WTC11 (cell line): ENCODE results near the gene SLC49A3. TPM values are rescaled to one million over a fixed set of nuclear protein-coding genes. Genes with fewer than 3 reads are reported as not detected.

Source experiments
- ATAC-seq: fragments of 200-7000 bp; cut with Tn5 transposase; 2 replicates; pipeline ENCODE4 v1.10.0; 2021; ENCODE audit warnings: mild to moderate bottlenecking, moderate library complexity
- Bru-seq: library from RNA; stranded (reverse); fragments of 400-500 nt; gene quantifications from one replicate; lab custom pipeline; 2021; lab: Mats Ljungman, UMichigan
- CTCF ChIA-PET: fragments of 300-600 bp; sonication (Branson Sonifier 250); formaldehyde crosslinking; loops from one replicate; lab custom pipeline; 2021; ENCODE audit warnings: antibody characterized with exemption; lab: Charles Lee
- POLR2A ChIA-PET: fragments of 350-600 bp; sonication (Branson Sonifier 250); formaldehyde crosslinking; loops from one replicate; lab custom pipeline; 2021; ENCODE audit warnings: antibody characterized with exemption; lab: Charles Lee
- DNase-seq: peaks from one replicate; pipeline ENCODE4 v3.0.0; 2021; ENCODE audit warnings: low spot score
- H3K27ac Mint-ChIP-seq: 2 replicates; pipeline ENCODE4 v1.8.0; 2021; ENCODE audit warnings: mixed read lengths
- H3K27me3 Mint-ChIP-seq: 2 replicates; pipeline ENCODE4 v1.8.0; 2021; ENCODE audit warnings: low read depth, mild to moderate bottlenecking, moderate library complexity, mixed read lengths
- H3K36me3 Mint-ChIP-seq: 2 replicates; pipeline ENCODE4 v1.8.0; 2021; ENCODE audit warnings: mixed read lengths
- H3K4me1 Mint-ChIP-seq: 2 replicates; pipeline ENCODE4 v1.8.0; 2022; ENCODE audit warnings: mixed read lengths
- H3K4me3 Mint-ChIP-seq: 2 replicates; pipeline ENCODE4 v1.8.0; 2021; ENCODE audit warnings: mild to moderate bottlenecking, moderate library complexity, mixed read lengths
- H3K9me3 Mint-ChIP-seq: 2 replicates; pipeline ENCODE4 v1.8.0; 2021; ENCODE audit warnings: mixed read lengths
- ARID4B ChIP-seq: sonication (generic); formaldehyde crosslinking; IDR thresholded peaks from 2 replicates; pipeline ENCODE4 v1.8.0; 2023; ENCODE audit warnings: missing genetic modification reagents, mild to moderate bottlenecking, borderline replicate concordance
- ATF2 ChIP-seq: sonication (generic); formaldehyde crosslinking; IDR thresholded peaks from 2 replicates; pipeline ENCODE4 v1.8.1; 2022; ENCODE audit warnings: low read depth, missing genetic modification reagents, borderline replicate concordance
- ATF6 ChIP-seq: sonication (generic); formaldehyde crosslinking; IDR thresholded peaks from 2 replicates; pipeline ENCODE4 v1.8.1; 2023; ENCODE audit warnings: mild to moderate bottlenecking, missing genetic modification reagents
- CREM ChIP-seq: sonication (generic); formaldehyde crosslinking; IDR thresholded peaks from 2 replicates; pipeline ENCODE4 v1.8.1; 2022; ENCODE audit warnings: mild to moderate bottlenecking, missing genetic modification reagents, moderate library complexity
- E2F1 ChIP-seq: sonication (generic); formaldehyde crosslinking; IDR thresholded peaks from 2 replicates; pipeline ENCODE4 v1.8.0; 2022; ENCODE audit warnings: mild to moderate bottlenecking, missing genetic modification reagents
- ERG ChIP-seq: fragments of 250-450 bp; sonication (Bioruptor Pico); IDR thresholded peaks from 2 replicates; pipeline ENCODE4 v1.8.0; 2021; ENCODE audit warnings: mild to moderate bottlenecking
- ESRRA ChIP-seq: sonication (generic); formaldehyde crosslinking; IDR thresholded peaks from 2 replicates; pipeline ENCODE4 v1.8.1; 2022; ENCODE audit warnings: mild to moderate bottlenecking, missing genetic modification reagents, borderline replicate concordance
- FOXP1 ChIP-seq: sonication (generic); formaldehyde crosslinking; IDR thresholded peaks from 2 replicates; pipeline ENCODE4 v1.8.0; 2022; ENCODE audit warnings: missing genetic modification reagents, mild to moderate bottlenecking, moderate library complexity, borderline replicate concordance
- IRF1 ChIP-seq: sonication (generic); formaldehyde crosslinking; IDR thresholded peaks from 2 replicates; pipeline ENCODE4 v1.8.0; 2023; ENCODE audit warnings: missing genetic modification reagents
- JUN ChIP-seq: sonication (generic); formaldehyde crosslinking; IDR thresholded peaks from 2 replicates; pipeline ENCODE4 v1.8.0; 2023; ENCODE audit warnings: mild to moderate bottlenecking, missing genetic modification reagents
- NFATC4 ChIP-seq: fragments of 250-450 bp; sonication (Bioruptor Pico); IDR thresholded peaks from 2 replicates; pipeline ENCODE4 v1.9.0; 2021; ENCODE audit warnings: mild to moderate bottlenecking
- NFYB ChIP-seq: sonication (generic); formaldehyde crosslinking; conservative IDR thresholded peaks from 2 replicates; pipeline ENCODE4 v1.8.0; 2022; ENCODE audit warnings: low read depth, missing genetic modification reagents
- NR3C1 ChIP-seq: sonication (generic); formaldehyde crosslinking; conservative IDR thresholded peaks from 2 replicates; pipeline ENCODE4 v1.8.1; 2023; ENCODE audit warnings: low read depth, mild to moderate bottlenecking, missing genetic modification reagents
- TCF7 ChIP-seq: sonication (generic); formaldehyde crosslinking; IDR thresholded peaks from 2 replicates; pipeline ENCODE4 v1.8.0; 2022; ENCODE audit warnings: mild to moderate bottlenecking, low read depth, missing genetic modification reagents, moderate library complexity
- TP53 ChIP-seq: sonication (generic); formaldehyde crosslinking; IDR thresholded peaks from 2 replicates; pipeline ENCODE4 v1.8.1; 2023; ENCODE audit warnings: mild to moderate bottlenecking, missing genetic modification reagents
- USF2 ChIP-seq: sonication (generic); formaldehyde crosslinking; IDR thresholded peaks from 2 replicates; pipeline ENCODE4 v1.8.1; 2023; ENCODE audit warnings: mild to moderate bottlenecking, missing genetic modification reagents, moderate library complexity
- ZNF219 ChIP-seq: sonication (generic); formaldehyde crosslinking; IDR thresholded peaks from 2 replicates; pipeline ENCODE4 v1.8.0; 2023; ENCODE audit warnings: missing genetic modification reagents, mild to moderate bottlenecking, borderline replicate concordance
- ZNF317 ChIP-seq: sonication (generic); formaldehyde crosslinking; IDR thresholded peaks from 2 replicates; pipeline ENCODE4 v1.8.1; 2023; ENCODE audit warnings: low read depth, mild to moderate bottlenecking, moderate library complexity, missing genetic modification reagents, borderline replicate concordance
- ZNF423 ChIP-seq: fragments of 250-450 bp; sonication (Bioruptor Pico); IDR thresholded peaks from 2 replicates; pipeline ENCODE4 v2.1.2; 2022; ENCODE audit warnings: mild to moderate bottlenecking, moderate library complexity
- ZNF425 ChIP-seq: fragments of 250-450 bp; sonication (Bioruptor Pico); conservative IDR thresholded peaks from 2 replicates; pipeline ENCODE4 v1.9.0; 2021; ENCODE audit warnings: mild to moderate bottlenecking
- ZNF671 ChIP-seq: fragments of 250-450 bp; sonication (Bioruptor Pico); IDR thresholded peaks from 2 replicates; pipeline ENCODE4 v1.8.0; 2021; ENCODE audit warnings: mild to moderate bottlenecking
- long read RNA-seq, 3 experiments: library from RNA in 1 of 3; library from capped mRNA in 1 of 3; library from polyadenylated mRNA in 1 of 3; unstranded in 2 of 3; stranded (forward) in 1 of 3; transcript quantifications; one replicate each; pipeline ENCODE4 v2.0.0, GENCODE V29; 2021
- total RNA-seq: library from RNA; stranded (reverse); gene quantifications from 3 replicates; pipeline ENCODE4 v1.2.3, GENCODE V29; 2021

Gene SLC49A3
- 5.8 to 6.8 TPM (median 6.7 TPM) in 3 replicates for total RNA-seq
- Bru-seq, nascent RNA = percentile 32 among the genes with signal in this experiment
- long read RNA-seq, experiment 1, partial matches to known transcripts = 1 of 16 reads
- long read RNA-seq, experiment 1, other reads (novel, unspliced or antisense) = 14 of 16 reads
- long read RNA-seq, experiment 2, partial matches to known transcripts = 2 of 6 reads
- long read RNA-seq, experiment 2, other reads (novel, unspliced or antisense) = 4 of 6 reads
- long read RNA-seq, experiment 3 = 0 reads

- H3K27me3 Mint-ChIP-seq = peaks cover 5% of the 10 kb centered on the region
- H3K9me3 Mint-ChIP-seq = no peaks in the 10 kb centered on the region
- peaks cover 26% of the 10 kb centered on the region for H3K4me1 Mint-ChIP-seq
- ATAC-seq (peak; percentile 20), DNase-seq (peak; percentile 59)
- no peak within 1 kb of the TSS for H3K27ac Mint-ChIP-seq
- CTCF ChIA-PET = interaction anchor here (1.9 kb wide), 1 partner anchor 11 kb away, joined by 6 read pairs; no protein-coding TSS in a partner anchor
- peak within 1 kb of the TSS; percentile 56 for H3K4me3 Mint-ChIP-seq
- no peaks in the 10 kb centered on the region for H3K36me3 Mint-ChIP-seq
- POLR2A ChIA-PET = no interaction called here
- TF ChIP-seq USF2 (CRISPR knock-in tag) (no peak), TCF7 (CRISPR knock-in tag) (no peak), ATF6 (CRISPR knock-in tag) (no peak), CREM (peak; percentile 42; the same call in 1 of the 2 replicates), ZNF425 (CRISPR knock-in tag) (no peak), ERG (CRISPR knock-in tag) (no peak), ATF2 (CRISPR knock-in tag) (no peak), ARID4B (CRISPR knock-in tag) (no peak), ZNF671 (CRISPR knock-in tag) (no peak), ZNF423 (CRISPR knock-in tag) (no peak), NFATC4 (no peak), NFYB (CRISPR knock-in tag) (no peak), NR3C1 (peak; percentile 18; the same call in 1 of the 2 replicates), ESRRA (CRISPR knock-in tag) (peak; percentile 12; the same call in 1 of the 2 replicates), TP53 (CRISPR knock-in tag) (0 out of 2 replicates have a peak, but pooled peaks have one; percentile 35), FOXP1 (CRISPR knock-in tag) (no peak), IRF1 (CRISPR knock-in tag) (no peak), ZNF219 (CRISPR knock-in tag) (no peak), E2F1 (CRISPR knock-in tag) (no peak), ZNF317 (CRISPR knock-in tag) (no peak), JUN (CRISPR knock-in tag) (no peak)
These were observed at the start of gene SLC49A3 for GRCh38 chr4:688854-689681. SLC49A3 (minus strand) TSS chr4:689151; CDS start chr4:689127, 24 bp downstream.
